ENCODE measurements around the gene RNF114. TPM values are rescaled to one million over a fixed set of nuclear protein-coding genes. Genes with fewer than 3 reads are reported as not detected.

Gene RNF114
- total and polyA plus RNA-seq, 4 donors = 30.9 to 87.9 (median 40.9) TPM

DNA sequence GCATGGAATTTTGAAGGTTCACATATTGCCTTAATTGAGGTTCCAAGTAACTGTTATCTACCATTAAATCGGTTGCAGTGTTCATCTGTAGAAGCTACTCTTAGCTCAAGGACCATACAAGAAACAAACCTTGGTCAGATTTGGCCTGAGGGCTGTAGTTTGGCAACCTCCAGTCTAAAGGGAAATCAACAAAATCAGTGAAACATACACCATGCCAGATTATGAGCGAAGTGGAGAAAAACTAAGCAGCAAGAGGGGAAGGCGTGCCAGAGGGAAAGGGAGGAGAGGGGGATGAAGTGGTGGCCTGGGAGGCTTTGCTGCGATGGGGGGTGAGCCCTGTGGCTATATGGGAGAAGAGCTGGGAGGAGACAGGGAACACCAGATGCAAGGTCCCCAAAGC lies 37.8 kb downstream of the RNF114 start:
- no peaks in the 10 kb centered on the region for H3K36me3 ChIP-seq (ENCODE audit: control insufficient read depth in 4 of 4, insufficient read depth in 3 of 4, low read depth in 1 of 4, low read length in 3 of 4)
- TF ChIP-seq, protein P1, sequence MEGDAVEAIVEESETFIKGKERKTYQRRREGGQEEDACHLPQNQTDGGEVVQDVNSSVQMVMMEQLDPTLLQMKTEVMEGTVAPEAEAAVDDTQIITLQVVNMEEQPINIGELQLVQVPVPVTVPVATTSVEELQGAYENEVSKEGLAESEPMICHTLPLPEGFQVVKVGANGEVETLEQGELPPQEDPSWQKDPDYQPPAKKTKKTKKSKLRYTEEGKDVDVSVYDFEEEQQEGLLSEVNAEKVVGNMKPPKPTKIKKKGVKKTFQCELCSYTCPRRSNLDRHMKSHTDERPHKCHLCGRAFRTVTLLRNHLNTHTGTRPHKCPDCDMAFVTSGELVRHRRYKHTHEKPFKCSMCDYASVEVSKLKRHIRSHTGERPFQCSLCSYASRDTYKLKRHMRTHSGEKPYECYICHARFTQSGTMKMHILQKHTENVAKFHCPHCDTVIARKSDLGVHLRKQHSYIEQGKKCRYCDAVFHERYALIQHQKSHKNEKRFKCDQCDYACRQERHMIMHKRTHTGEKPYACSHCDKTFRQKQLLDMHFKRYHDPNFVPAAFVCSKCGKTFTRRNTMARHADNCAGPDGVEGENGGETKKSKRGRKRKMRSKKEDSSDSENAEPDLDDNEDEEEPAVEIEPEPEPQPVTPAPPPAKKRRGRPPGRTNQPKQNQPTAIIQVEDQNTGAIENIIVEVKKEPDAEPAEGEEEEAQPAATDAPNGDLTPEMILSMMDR (IDR thresholded peaks at IDR 0.05; ENCODE audit: low read depth, low read length, missing input control) = no peak
- TF ChIP-seq EGR1 (IDR thresholded peaks at IDR 0.05; ENCODE audit: low read depth in 2 of 2) = no peak
- TF ChIP-seq, protein P2, sequence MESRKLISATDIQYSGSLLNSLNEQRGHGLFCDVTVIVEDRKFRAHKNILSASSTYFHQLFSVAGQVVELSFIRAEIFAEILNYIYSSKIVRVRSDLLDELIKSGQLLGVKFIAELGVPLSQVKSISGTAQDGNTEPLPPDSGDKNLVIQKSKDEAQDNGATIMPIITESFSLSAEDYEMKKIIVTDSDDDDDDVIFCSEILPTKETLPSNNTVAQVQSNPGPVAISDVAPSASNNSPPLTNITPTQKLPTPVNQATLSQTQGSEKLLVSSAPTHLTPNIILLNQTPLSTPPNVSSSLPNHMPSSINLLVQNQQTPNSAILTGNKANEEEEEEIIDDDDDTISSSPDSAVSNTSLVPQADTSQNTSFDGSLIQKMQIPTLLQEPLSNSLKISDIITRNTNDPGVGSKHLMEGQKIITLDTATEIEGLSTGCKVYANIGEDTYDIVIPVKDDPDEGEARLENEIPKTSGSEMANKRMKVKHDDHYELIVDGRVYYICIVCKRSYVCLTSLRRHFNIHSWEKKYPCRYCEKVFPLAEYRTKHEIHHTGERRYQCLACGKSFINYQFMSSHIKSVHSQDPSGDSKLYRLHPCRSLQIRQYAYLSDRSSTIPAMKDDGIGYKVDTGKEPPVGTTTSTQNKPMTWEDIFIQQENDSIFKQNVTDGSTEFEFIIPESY (IDR thresholded peaks at IDR 0.05) = no peak
- no peak for TF ChIP-seq GABPA (IDR thresholded peaks at IDR 0.05 in 1 of 2, conservative IDR thresholded peaks at IDR 0.05 in 1 of 2)
- TF ChIP-seq RXRA (IDR thresholded peaks at IDR 0.05) = no peak
- TF ChIP-seq RAD21 (IDR thresholded peaks at IDR 0.05) = no peak
- no peak for TF ChIP-seq NR2F2 (IDR thresholded peaks at IDR 0.05)
- TF ChIP-seq, protein P3, sequence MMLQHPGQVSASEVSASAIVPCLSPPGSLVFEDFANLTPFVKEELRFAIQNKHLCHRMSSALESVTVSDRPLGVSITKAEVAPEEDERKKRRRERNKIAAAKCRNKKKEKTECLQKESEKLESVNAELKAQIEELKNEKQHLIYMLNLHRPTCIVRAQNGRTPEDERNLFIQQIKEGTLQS (IDR thresholded peaks at IDR 0.05) = no peak
- TF ChIP-seq, protein P4, sequence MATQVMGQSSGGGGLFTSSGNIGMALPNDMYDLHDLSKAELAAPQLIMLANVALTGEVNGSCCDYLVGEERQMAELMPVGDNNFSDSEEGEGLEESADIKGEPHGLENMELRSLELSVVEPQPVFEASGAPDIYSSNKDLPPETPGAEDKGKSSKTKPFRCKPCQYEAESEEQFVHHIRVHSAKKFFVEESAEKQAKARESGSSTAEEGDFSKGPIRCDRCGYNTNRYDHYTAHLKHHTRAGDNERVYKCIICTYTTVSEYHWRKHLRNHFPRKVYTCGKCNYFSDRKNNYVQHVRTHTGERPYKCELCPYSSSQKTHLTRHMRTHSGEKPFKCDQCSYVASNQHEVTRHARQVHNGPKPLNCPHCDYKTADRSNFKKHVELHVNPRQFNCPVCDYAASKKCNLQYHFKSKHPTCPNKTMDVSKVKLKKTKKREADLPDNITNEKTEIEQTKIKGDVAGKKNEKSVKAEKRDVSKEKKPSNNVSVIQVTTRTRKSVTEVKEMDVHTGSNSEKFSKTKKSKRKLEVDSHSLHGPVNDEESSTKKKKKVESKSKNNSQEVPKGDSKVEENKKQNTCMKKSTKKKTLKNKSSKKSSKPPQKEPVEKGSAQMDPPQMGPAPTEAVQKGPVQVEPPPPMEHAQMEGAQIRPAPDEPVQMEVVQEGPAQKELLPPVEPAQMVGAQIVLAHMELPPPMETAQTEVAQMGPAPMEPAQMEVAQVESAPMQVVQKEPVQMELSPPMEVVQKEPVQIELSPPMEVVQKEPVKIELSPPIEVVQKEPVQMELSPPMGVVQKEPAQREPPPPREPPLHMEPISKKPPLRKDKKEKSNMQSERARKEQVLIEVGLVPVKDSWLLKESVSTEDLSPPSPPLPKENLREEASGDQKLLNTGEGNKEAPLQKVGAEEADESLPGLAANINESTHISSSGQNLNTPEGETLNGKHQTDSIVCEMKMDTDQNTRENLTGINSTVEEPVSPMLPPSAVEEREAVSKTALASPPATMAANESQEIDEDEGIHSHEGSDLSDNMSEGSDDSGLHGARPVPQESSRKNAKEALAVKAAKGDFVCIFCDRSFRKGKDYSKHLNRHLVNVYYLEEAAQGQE (IDR thresholded peaks at IDR 0.05) = no peak
- no peak for TF ChIP-seq SP1 (IDR thresholded peaks at IDR 0.05)
- no peak for TF ChIP-seq FOXA1 (IDR thresholded peaks at IDR 0.05)
- TF ChIP-seq FOXA2 (IDR thresholded peaks at IDR 0.05) = no peak
- TF ChIP-seq YY1 (IDR thresholded peaks at IDR 0.05) = no peak
- TF ChIP-seq JUND (IDR thresholded peaks at IDR 0.05) = no peak
- TF ChIP-seq HNF4A (conservative IDR thresholded peaks at IDR 0.05) = no peak
- no peak for TF ChIP-seq HNF4G (IDR thresholded peaks at IDR 0.05)
- no peak for TF ChIP-seq TAF1 (conservative IDR thresholded peaks at IDR 0.05)
- TF ChIP-seq, protein P5, sequence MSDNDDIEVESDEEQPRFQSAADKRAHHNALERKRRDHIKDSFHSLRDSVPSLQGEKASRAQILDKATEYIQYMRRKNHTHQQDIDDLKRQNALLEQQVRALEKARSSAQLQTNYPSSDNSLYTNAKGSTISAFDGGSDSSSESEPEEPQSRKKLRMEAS (IDR thresholded peaks at IDR 0.05) = no peak
- H3K9ac ChIP-seq (ENCODE audit: low read depth in 1 of 2, low read length in 2 of 2) = no peak overlapping the region
- DNase-seq (ENCODE audit: low spot score) = no peak
- H3K4me3 ChIP-seq (ENCODE audit: low read depth in 1 of 3, low read length in 3 of 3) = no peak overlapping the region
- H3K27ac ChIP-seq (ENCODE audit: low read depth in 1 of 2, low read length in 2 of 2) = no peak overlapping the region
- H3K9me3 ChIP-seq (ENCODE audit: control insufficient read depth in 4 of 4, low read length in 3 of 4) = no peaks in the 10 kb centered on the region
- peaks cover 0 to 2% (median 0%) of the 10 kb centered on the region in 4 donors for H3K4me1 ChIP-seq (ENCODE audit: control insufficient read depth in 4 of 4, insufficient read depth in 4 of 4, low read length in 3 of 4)
- no peaks in the 10 kb centered on the region for H3K27me3 ChIP-seq (ENCODE audit: control insufficient read depth in 4 of 4, insufficient read depth in 4 of 4, low read length in 3 of 4)
- 87% methylated on average over 4 of the region's 4 CpGs for WGBS
